Endothelial cell of umbilical vein (primary cell): Measurements from ENCODE around the gene TMEM225B. TPM values are rescaled to one million over a fixed set of nuclear protein-coding genes. Genes with fewer than 3 reads are reported as not detected.

Source experiments
- BruUV-seq: library from RNA; stranded (reverse); fragments of 400-500 nt; replicated peaks from 2 replicates; lab custom pipeline; 2021; lab: Mats Ljungman, UMichigan
- CTCF ChIA-PET: fragments of 300-600, 350-600 bp; sonication (Branson Sonifier 250); formaldehyde crosslinking; loops from one replicate; lab custom pipeline; 2021; ENCODE audit warnings: antibody characterized with exemption, inconsistent platforms; lab: Charles Lee
- POLR2A ChIA-PET: fragments of 300-600, 350-600 bp; sonication (Branson Sonifier 250); formaldehyde crosslinking; loops from one replicate; lab custom pipeline; 2021; ENCODE audit warnings: antibody characterized with exemption, inconsistent platforms; lab: Charles Lee
- DNase-seq: peaks from one replicate; pipeline ENCODE4 v3.0.0-alpha.2; 2011; ENCODE audit warnings: low read depth, low spot score
- FAIRE-seq: peaks from 2 replicates; lab custom pipeline; 2011; peaks lifted over from hg19 to GRCh38; lab: Jason Lieb, UNC
- H2AFZ ChIP-seq: 2 replicates; pipeline ENCODE4 v1.6.0; 2012; ENCODE audit warnings: low read depth, low read length, control low read depth, inconsistent platforms
- H3K27ac ChIP-seq: 2 replicates; pipeline ENCODE4 v1.5.1; 2011; ENCODE audit warnings: low read depth, mild to moderate bottlenecking, control low read depth, low read length, moderate library complexity; ENCODE audit not compliant: insufficient read depth
- H3K27me3 ChIP-seq, 2 experiments: 2 replicates each; pipeline versions ENCODE4 v1.6.0 to v1.6.1; 2011; ENCODE audit warnings: low read length in 2 of 2, mixed read lengths in 1 of 2; ENCODE audit not compliant: control insufficient read depth in 2 of 2, insufficient read depth in 2 of 2
- H3K36me3 ChIP-seq, 2 experiments: 2 replicates in 1 of 2; 3 replicates in 1 of 2; pipeline ENCODE4 v1.5.1; 2011; ENCODE audit warnings: low read length in 2 of 2, mild to moderate bottlenecking in 1 of 2, moderate library complexity in 1 of 2; ENCODE audit not compliant: control insufficient read depth in 2 of 2, insufficient read depth in 2 of 2; ENCODE audit errors: extremely low read depth in 1 of 2
- H3K4me1 ChIP-seq: 3 replicates; pipeline ENCODE4 v1.5.1; 2011; ENCODE audit warnings: mild to moderate bottlenecking, low read length; ENCODE audit not compliant: control insufficient read depth, insufficient read depth; ENCODE audit errors: extremely low read depth
- H3K4me2 ChIP-seq: 2 replicates; pipeline ENCODE4 v1.6.1; 2011; ENCODE audit warnings: low read length, control low read depth, mixed read lengths; ENCODE audit not compliant: insufficient read depth
- H3K4me3 ChIP-seq, 3 experiments: fragments of 200-600 bp in 1 of 3; sonication (generic), shearing (Covaris generic) in 1 of 3; replicated peaks in 1 of 3; 2 replicates each; pipeline ENCODE4 v1.5.1; 2011 to 2016; ENCODE audit warnings: control low read depth in 3 of 3, low read length in 3 of 3, mild to moderate bottlenecking in 2 of 3, inconsistent platforms in 1 of 3, low read depth in 1 of 3, moderate library complexity in 1 of 3; ENCODE audit not compliant: insufficient read depth in 1 of 3
- H3K79me2 ChIP-seq: 2 replicates; pipeline ENCODE4 v1.6.0; 2012; ENCODE audit warnings: low read length, inconsistent platforms; ENCODE audit not compliant: control insufficient read depth, insufficient read depth
- H3K9ac ChIP-seq: replicated peaks from 2 replicates; pipeline ENCODE3; 2011; ENCODE audit warnings: low read length, control low read depth; ENCODE audit not compliant: insufficient read depth; ENCODE audit errors: extremely low read depth
- H3K9me1 ChIP-seq: replicated peaks from 3 replicates; pipeline ENCODE4 v1.6.0; 2011; ENCODE audit warnings: mild to moderate bottlenecking, low read length; ENCODE audit not compliant: control insufficient read depth, insufficient read depth; ENCODE audit errors: extremely low read depth
- H3K9me3 ChIP-seq: replicated peaks from 2 replicates; pipeline ENCODE4 v1.5.1; 2012; ENCODE audit warnings: low read length, inconsistent platforms; ENCODE audit not compliant: control insufficient read depth, insufficient read depth
- H4K20me1 ChIP-seq: replicated peaks from 2 replicates; pipeline ENCODE3; 2011; ENCODE audit warnings: mild to moderate bottlenecking, low read length; ENCODE audit not compliant: control insufficient read depth, insufficient read depth; ENCODE audit errors: extremely low read depth
- CTCF ChIP-seq, 2 donors: IDR thresholded peaks; 1 replicate in 1 of 2; 2 replicates in 1 of 2; pipeline ENCODE4 v1.5.1; 2011; ENCODE audit warnings: low read length in 2 of 2, mild to moderate bottlenecking in 2 of 2, moderate library complexity in 2 of 2, control low read depth in 1 of 2, inconsistent platforms in 1 of 2, low read depth in 1 of 2; ENCODE audit not compliant: insufficient read depth in 1 of 2; ENCODE audit errors: extremely low read depth in 1 of 2
- EZH2 ChIP-seq: IDR thresholded peaks from 2 replicates; pipeline ENCODE4 v1.6.1; 2012; ENCODE audit warnings: borderline replicate concordance, low read depth, mild to moderate bottlenecking, moderate library complexity, low read length, inconsistent platforms; ENCODE audit not compliant: severe bottlenecking
- FOS ChIP-seq: IDR thresholded peaks from 2 replicates; pipeline ENCODE4 v1.6.1; 2011; ENCODE audit warnings: mild to moderate bottlenecking, low read length, moderate library complexity, borderline replicate concordance; ENCODE audit not compliant: insufficient read depth
- GATA2 ChIP-seq: IDR thresholded peaks from 2 replicates; pipeline ENCODE4 v1.7.0; 2011; ENCODE audit warnings: low read depth, mild to moderate bottlenecking, moderate library complexity, mixed read lengths, low read length; ENCODE audit not compliant: insufficient read length, insufficient read depth
- JUN ChIP-seq: IDR thresholded peaks from 2 replicates; pipeline ENCODE4 v1.6.1; 2011; ENCODE audit warnings: borderline replicate concordance, low read depth; ENCODE audit not compliant: insufficient read length, insufficient read depth
- MAX ChIP-seq: IDR thresholded peaks from 2 replicates; pipeline ENCODE4 v1.6.1; 2011; ENCODE audit not compliant: insufficient read depth, insufficient read length
- MYC ChIP-seq: IDR thresholded peaks from one replicate; pipeline ENCODE4 v1.6.1; 2011; ENCODE audit warnings: mild to moderate bottlenecking, low read depth, low read length
- POLR2A ChIP-seq: IDR thresholded peaks from 2 replicates; pipeline ENCODE4 v1.6.1; 2012; ENCODE audit warnings: low read depth, mild to moderate bottlenecking, control low read depth, low read length
- POLR2AphosphoS5 ChIP-seq: IDR thresholded peaks from 2 replicates; pipeline ENCODE4 v1.6.1; 2012; ENCODE audit warnings: low read depth, mild to moderate bottlenecking, control low read depth, low read length, moderate library complexity; ENCODE audit not compliant: insufficient read depth
- dilution Hi-C: fragments of 300-500 bp; cut with MboI; formaldehyde crosslinking; loops from one replicate; pipeline ENCODE4 v1.15.0; 2019; ENCODE audit warnings: low sequenced_read_pairs; ENCODE audit not compliant: extremely low pct_ligation_motif_present
- intact Hi-C: fragments of 100-400 bp; cut with micrococcal nuclease; formaldehyde crosslinking; loops from one replicate; pipeline ENCODE4 v1.10.0; 2022
- polyA plus RNA-seq, 4 experiments: library from polyadenylated mRNA; depleted of rRNA in 3 of 4; stranded (reverse) in 3 of 4; unstranded in 1 of 4; fragments of >200 nt; gene quantifications; 2 replicates each; pipeline versions ENCODE4 v1.2.1 to v1.2.3, GENCODE V29; 2011 to 2012; ENCODE audit warnings: missing spikeins in 1 of 4
- total RNA-seq: library from RNA; stranded (reverse); gene quantifications from 2 replicates; pipeline ENCODE4 v1.2.3, GENCODE V29; 2021

The TMEM225B gene
- total and polyA plus RNA-seq, 2 donors (not counting 3 experiments of a cell fraction or from before 2014, with no cell fraction given), result 0.29 TPM; not detected in 1

GRCh38 chr7:99643464-99643863, 45.4 kb downstream of the TMEM225B start:
- Histone ChIP-seq H3K27me3 (no peaks in the 10 kb centered on the region), H3K36me3 (no peaks in the 10 kb centered on the region), H3K9ac (no peak overlapping the region), H3K9me3 (no peaks in the 10 kb centered on the region), H3K9me1 (no peaks in the 10 kb centered on the region), H3K79me2 (no peaks in the 10 kb centered on the region), H3K4me2 (no peak overlapping the region), H3K4me3 (no peak overlapping the region), H2AFZ (no peak overlapping the region), H4K20me1 (no peaks in the 10 kb centered on the region), H3K27ac (no peak overlapping the region), H3K4me1 (no peaks in the 10 kb centered on the region)
- DNase-seq (no peak), FAIRE-seq (no peak)
- ChIA-PET POLR2A (no interaction called here), CTCF (no interaction called here)
- no peak for TF ChIP-seq MAX
- no peak for TF ChIP-seq POLR2AphosphoS5
- TF ChIP-seq EZH2, result no peak
- TF ChIP-seq POLR2A, result no peak
- no peak for TF ChIP-seq FOS
- no peak for TF ChIP-seq GATA2
- no peak for TF ChIP-seq CTCF (IDR thresholded peaks at IDR 0.05; ENCODE audit: extremely low read depth in 1 of 2, insufficient read depth in 1 of 2, low read depth in 1 of 2, low read length in 2 of 2)
- no peak for TF ChIP-seq JUN
- TF ChIP-seq MYC, result no peak
- no TSS peak for BruUV-seq
- intact Hi-C loops, result no loop called here
- dilution Hi-C loops, result no loop called here
